Peyer's patch (tissue), 4 donors: ENCODE results near the gene SYCN.

Source experiments
- CTCF ChIP-seq, 6 experiments: fragments of 450-650 bp in 4 of 6; fragments of 200-600 bp in 2 of 6; sonication (generic) in 1 of 6; IDR thresholded peaks; one replicate each; pipeline ENCODE4 v1.5.1; 2017 to 2019; ENCODE audit warnings: antibody characterized with exemption in 6 of 6, mild to moderate bottlenecking in 3 of 6, moderate library complexity in 1 of 6
- POLR2A ChIP-seq, 2 donors: fragments of 450-650 bp; IDR thresholded peaks; one replicate each; pipeline ENCODE4 v1.5.1; 2017; ENCODE audit warnings: antibody characterized with exemption in 2 of 2, mild to moderate bottlenecking in 2 of 2, moderate library complexity in 2 of 2

- TF ChIP-seq CTCF (IDR thresholded peaks at IDR 0.05) (no peak), POLR2A (IDR thresholded peaks at IDR 0.05) (no peak)
Measured at GRCh38 chr19:39177110-39177699, 26.9 kb downstream of the SYCN start.
